Stomach (tissue), 9 donors: ENCODE results near the gene ADAMTS10. TPM values are rescaled to one million over a fixed set of nuclear protein-coding genes. Genes with fewer than 3 reads are reported as not detected.

ENCODE experiments used
- DNase-seq, 2 donors: peaks; one replicate each; pipeline versions ENCODE4 v3.0.0 to v3.0.0-alpha.2; 2013 to 2019
- H3K27ac ChIP-seq, 5 donors: fragments of 200-600 bp in 4 of 5; sonication (generic) in 4 of 5; one replicate each; pipeline ENCODE4 v1.5.1; 2013 to 2019; ENCODE audit warnings: mild to moderate bottlenecking in 1 of 5, moderate library complexity in 1 of 5
- H3K27me3 ChIP-seq, 3 donors: fragments of 200-600 bp; sonication (generic); one replicate each; pipeline ENCODE4 v1.5.1; 2017 to 2019; ENCODE audit warnings: mixed run types in 1 of 3
- H3K36me3 ChIP-seq, 4 donors: fragments of 200-600 bp; sonication (generic); 1 replicate in 3 of 4; 2 replicates in 1 of 4; pipeline ENCODE4 v1.5.1; 2016 to 2019
- H3K4me1 ChIP-seq, 4 donors: fragments of 200-600 bp; sonication (generic); one replicate each; pipeline ENCODE4 v1.5.1; 2016 to 2019
- H3K4me3 ChIP-seq, 4 donors: fragments of 200-600 bp; sonication (generic) in 3 of 4; one replicate each; pipeline ENCODE4 v1.5.1; 2016 to 2019; ENCODE audit warnings: mild to moderate bottlenecking in 1 of 4
- H3K9me3 ChIP-seq, 4 donors: fragments of 200-600 bp; sonication (generic); one replicate each; pipeline ENCODE4 v1.5.1; 2016 to 2019
- CTCF ChIP-seq, 7 experiments: fragments of 450-650 bp in 4 of 7; fragments of 200-600 bp in 3 of 7; sonication (generic) in 3 of 7; IDR thresholded peaks; one replicate each; pipeline ENCODE4 v1.5.1; 2016 to 2019; ENCODE audit warnings: antibody characterized with exemption in 7 of 7, control low read depth in 2 of 7, mild to moderate bottlenecking in 1 of 7
- EP300 ChIP-seq: sonication (generic); formaldehyde crosslinking; IDR thresholded peaks from one replicate; pipeline ENCODE4 v1.6.1; 2017; ENCODE audit warnings: antibody characterized with exemption
- POLR2A ChIP-seq, 4 donors: fragments of 450-650 bp; IDR thresholded peaks; one replicate each; pipeline ENCODE4 v1.6.1; 2016; ENCODE audit warnings: antibody characterized with exemption in 4 of 4, control low read depth in 2 of 4, mild to moderate bottlenecking in 1 of 4, moderate library complexity in 1 of 4
- POLR2AphosphoS5 ChIP-seq, 3 donors: sonication (generic); formaldehyde crosslinking; IDR thresholded peaks; one replicate each; pipeline ENCODE4 v1.6.1; 2016; ENCODE audit warnings: antibody characterized with exemption in 3 of 3
- WGBS, 5 donors: extraction: QIAGEN DNeasy Blood & Tissue Kit in 3 of 5; methylation state at CpG; one replicate each; pipeline versions ENCODE4 v1.1.5 to v1.1.7; 2013 to 2018; 5-methylcytosine and 5-hydroxymethylcytosine counted together
- intact Hi-C: fragments of 100-400 bp; cut with DNase I; formaldehyde crosslinking; loops from one replicate; pipeline ENCODE4 v1.15.1; 2023; ENCODE audit warnings: low total_unique reads
- polyA plus RNA-seq, 3 donors: library from polyadenylated mRNA; stranded (reverse); fragments of 200-250 nt; gene quantifications; one replicate each; pipeline ENCODE4 v1.2.3, GENCODE V29; 2013
- total RNA-seq, 5 donors: library from RNA; depleted of rRNA; stranded (reverse); fragments of >200 nt; gene quantifications; one replicate each; pipeline versions ENCODE4 v1.1.0 to v1.2.3, GENCODE V29; 2014 to 2016
- donor health status: healthy with polysubstance abuse.
- donor health status: Bipolar disorder and iron deficiency.
- donor health status: healthy.

ADAMTS10 gene
- total and polyA plus RNA-seq, 8 donors: 1.9 to 28.5 (median 7.6) TPM

- peaks cover 0 to 32% (median 8%) of the 10 kb centered on the region in 3 donors for H3K27me3 ChIP-seq
- peak overlapping the region in 4 of 5 donors; percentile 37 to 86 (median 70) for H3K27ac ChIP-seq
- H3K4me3 ChIP-seq: peak overlapping the region; percentile 51 to 61 (median 52)
- TF ChIP-seq POLR2AphosphoS5 (IDR thresholded peaks at IDR 0.05) (no peak), POLR2A (IDR thresholded peaks at IDR 0.05) (no peak), EP300 (no peak), CTCF (IDR thresholded peaks at IDR 0.05) (no peak)
- intact Hi-C loops: no loop called here
- no peaks in the 10 kb centered on the region for H3K9me3 ChIP-seq
- DNase-seq: peak in 1 of 2 donors; percentile 67
- peaks cover 11 to 52% (median 35%) of the 10 kb centered on the region in 4 donors for H3K4me1 ChIP-seq
- peaks cover 0 to 2% (median 0%) of the 10 kb centered on the region in 4 donors for H3K36me3 ChIP-seq
- WGBS, 5 donors: 0 to 17% (median 2%) methylated on average over 1 to 9 of the region's 9 CpGs; no CpG with 5 or more reads in 2 of the 5 donors
Observed at GRCh38 chr19:8610936-8611300, 403 bp upstream of the ADAMTS10 start.

- Histone ChIP-seq H3K27me3 (peaks cover 0 to 32% (median 8%) of the 10 kb centered on the region in 3 donors), H3K4me1 (peaks cover 11 to 52% (median 34%) of the 10 kb centered on the region in 4 donors), H3K4me3 (peak overlapping the region; percentile 51 to 61 (median 52)), H3K9me3 (peaks cover 0 to 8% (median 8%) of the 10 kb centered on the region in 4 donors), H3K36me3 (peaks cover 0 to 17% (median 8%) of the 10 kb centered on the region in 4 donors), H3K27ac (peak overlapping the region; percentile 28 to 86 (median 82))
- TF ChIP-seq CTCF (IDR thresholded peaks at IDR 0.05) (no peak), EP300 (no peak), POLR2A (IDR thresholded peaks at IDR 0.05) (no peak), POLR2AphosphoS5 (IDR thresholded peaks at IDR 0.05) (no peak)
- intact Hi-C loops: no loop called here
- DNase-seq: peak; percentile 30 to 83
- 0 to 5% (median 4%) methylated on average over 7 to 47 of the region's 47 CpGs for WGBS, 5 donors
Observed at GRCh38 chr19:8609279-8610040, 1.1 kb downstream of the ADAMTS10 start.

GRCh38 chr19:8608941-8609278, 1.6 kb downstream of the ADAMTS10 start:
- TF ChIP-seq POLR2A (IDR thresholded peaks at IDR 0.05): no peak
- TF ChIP-seq CTCF (IDR thresholded peaks at IDR 0.05): no peak
- TF ChIP-seq EP300: no peak
- no peak for TF ChIP-seq POLR2AphosphoS5 (IDR thresholded peaks at IDR 0.05)
- peaks cover 0 to 18% (median 10%) of the 10 kb centered on the region in 4 donors for H3K36me3 ChIP-seq
- H3K27ac ChIP-seq: peak overlapping the region in 4 of 5 donors; percentile 71 to 86 (median 82)
- DNase-seq: no peak
- H3K4me1 ChIP-seq: peaks cover 11 to 52% (median 34%) of the 10 kb centered on the region in 4 donors
- WGBS, 5 donors: 44 to 63% (median 53%) methylated on average over 5 of the region's 5 CpGs
- H3K9me3 ChIP-seq: peaks cover 0 to 9% (median 9%) of the 10 kb centered on the region in 4 donors
- peaks cover 0 to 32% (median 8%) of the 10 kb centered on the region in 3 donors for H3K27me3 ChIP-seq
- intact Hi-C loops: no loop called here
- peak overlapping the region; percentile 51 to 61 (median 52) for H3K4me3 ChIP-seq

- intact Hi-C loops: no loop called here
- Histone ChIP-seq H3K4me3 (no peak overlapping the region), H3K4me1 (peaks cover 11 to 52% (median 34%) of the 10 kb centered on the region in 4 donors), H3K27me3 (peaks cover 0 to 32% (median 8%) of the 10 kb centered on the region in 3 donors), H3K27ac (no peak overlapping the region), H3K9me3 (peaks cover 0 to 9% (median 9%) of the 10 kb centered on the region in 4 donors), H3K36me3 (peaks cover 0 to 32% (median 22%) of the 10 kb centered on the region in 4 donors)
- DNase-seq: no peak
- no peak for TF ChIP-seq POLR2AphosphoS5 (IDR thresholded peaks at IDR 0.05)
- no peak for TF ChIP-seq POLR2A (IDR thresholded peaks at IDR 0.05)
- TF ChIP-seq CTCF (IDR thresholded peaks at IDR 0.05): no peak
- TF ChIP-seq EP300: no peak
- 44 to 54% (median 53%) methylated on average over 4 of the region's 4 CpGs for WGBS, 5 donors
Observed at GRCh38 chr19:8607386-8607785, 3.1 kb downstream of the ADAMTS10 start.
